ENCODE results near the gene BTRC. TPM values are rescaled to one million over a fixed set of nuclear protein-coding genes. Genes with fewer than 3 reads are reported as not detected.

Gene BTRC
- total RNA-seq, 4 donors from 2014 or later, result 14.7 to 23.0 (median 16.8) TPM

DNA sequence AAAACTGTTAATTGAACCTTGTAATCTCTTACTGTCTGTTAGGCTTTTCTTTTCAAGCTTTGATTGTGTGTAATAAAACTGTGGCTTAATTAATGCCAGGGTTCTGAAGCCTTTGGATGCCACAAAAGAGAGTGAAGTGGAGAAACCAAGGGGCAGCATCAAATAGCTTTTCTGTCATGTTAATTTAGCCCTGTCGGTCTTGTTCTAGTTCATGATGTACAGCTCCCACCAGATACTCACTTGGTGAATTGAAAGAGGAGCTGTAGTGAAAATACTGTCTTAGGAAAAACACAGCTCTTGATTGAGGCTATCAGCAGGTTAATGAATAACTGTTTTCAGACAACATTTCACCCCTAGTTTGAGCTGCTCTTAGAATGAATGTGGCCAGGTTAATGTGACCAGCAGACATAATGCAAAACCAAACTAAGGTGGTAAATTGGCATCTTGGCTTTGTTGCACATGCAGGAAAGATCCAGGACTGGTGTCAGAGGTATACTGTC, 139.9 kb downstream of the BTRC start:
- DNase-seq (ENCODE audit: low spot score in 2 of 2), result no peak
- TF ChIP-seq, protein P1, sequence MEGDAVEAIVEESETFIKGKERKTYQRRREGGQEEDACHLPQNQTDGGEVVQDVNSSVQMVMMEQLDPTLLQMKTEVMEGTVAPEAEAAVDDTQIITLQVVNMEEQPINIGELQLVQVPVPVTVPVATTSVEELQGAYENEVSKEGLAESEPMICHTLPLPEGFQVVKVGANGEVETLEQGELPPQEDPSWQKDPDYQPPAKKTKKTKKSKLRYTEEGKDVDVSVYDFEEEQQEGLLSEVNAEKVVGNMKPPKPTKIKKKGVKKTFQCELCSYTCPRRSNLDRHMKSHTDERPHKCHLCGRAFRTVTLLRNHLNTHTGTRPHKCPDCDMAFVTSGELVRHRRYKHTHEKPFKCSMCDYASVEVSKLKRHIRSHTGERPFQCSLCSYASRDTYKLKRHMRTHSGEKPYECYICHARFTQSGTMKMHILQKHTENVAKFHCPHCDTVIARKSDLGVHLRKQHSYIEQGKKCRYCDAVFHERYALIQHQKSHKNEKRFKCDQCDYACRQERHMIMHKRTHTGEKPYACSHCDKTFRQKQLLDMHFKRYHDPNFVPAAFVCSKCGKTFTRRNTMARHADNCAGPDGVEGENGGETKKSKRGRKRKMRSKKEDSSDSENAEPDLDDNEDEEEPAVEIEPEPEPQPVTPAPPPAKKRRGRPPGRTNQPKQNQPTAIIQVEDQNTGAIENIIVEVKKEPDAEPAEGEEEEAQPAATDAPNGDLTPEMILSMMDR (IDR thresholded peaks at IDR 0.05), result no peak
- no peak for TF ChIP-seq POLR2A (IDR thresholded peaks at IDR 0.05)
- WGBS, 2 donors, result 75 to 90% methylated on average over 1 of the region's 1 CpG
- intact Hi-C loops (cut with DNase I; ENCODE audit: low total_unique reads), result no loop called here
- H3K4me3 ChIP-seq (ENCODE audit: low read depth, poor library complexity, severe bottlenecking), result no peak overlapping the region

DNA sequence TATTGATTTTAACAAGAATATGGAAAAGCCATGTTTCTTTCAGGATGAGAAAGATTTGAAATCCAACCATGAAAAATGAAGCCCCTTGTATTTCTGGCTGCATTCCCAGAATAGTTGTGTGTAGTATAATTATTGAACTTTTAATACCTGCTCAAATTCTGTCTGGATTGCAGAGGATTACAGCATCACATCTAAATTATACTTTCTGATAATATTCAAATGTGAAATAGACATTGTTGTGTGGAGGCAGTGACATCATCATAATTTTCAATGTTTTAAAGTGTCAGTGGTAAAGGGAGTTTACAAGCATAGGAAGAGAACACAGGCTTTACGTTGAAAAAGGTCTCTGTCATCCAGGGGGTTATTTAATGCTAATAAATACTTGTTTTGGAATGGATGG, 140.7 kb downstream of the BTRC start:
- 92 to 97% methylated on average over 1 of the region's 1 CpG for WGBS, 2 donors

DNA sequence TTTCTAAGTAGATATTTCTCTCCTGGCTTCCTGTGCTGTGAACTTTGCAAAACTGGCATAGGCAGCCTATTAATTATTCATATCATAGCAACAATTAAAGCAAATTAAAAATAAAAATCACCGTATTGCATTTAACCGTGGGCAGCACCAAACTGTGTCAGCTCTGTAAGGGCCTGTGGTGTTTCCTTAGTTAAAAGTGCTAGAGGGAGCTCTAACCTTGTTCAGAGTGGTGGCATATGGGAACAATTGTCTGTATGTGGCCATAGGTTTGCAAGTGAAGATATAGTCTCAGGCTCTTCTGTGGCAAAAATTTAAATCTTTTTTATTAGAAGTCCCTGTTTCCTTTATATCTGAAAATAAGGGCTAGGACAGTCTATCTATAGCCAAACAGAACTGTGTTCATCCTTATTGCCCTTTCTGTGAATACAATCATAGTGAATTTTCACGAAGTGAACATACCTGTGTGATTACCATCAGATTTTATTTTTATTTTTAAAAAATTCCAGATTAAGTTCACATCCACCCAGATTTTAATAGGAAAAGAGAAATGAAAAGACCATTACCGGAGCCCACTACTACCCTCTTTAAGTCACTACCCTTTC, 141.5 kb downstream of the BTRC start:
- DNase-seq (ENCODE audit: low spot score in 2 of 2), result no peak
- 60 to 67% methylated on average over 4 of the region's 4 CpGs for WGBS, 2 donors
- H3K4me3 ChIP-seq (ENCODE audit: low read depth, poor library complexity, severe bottlenecking), result no peak overlapping the region
- TF ChIP-seq POLR2A (IDR thresholded peaks at IDR 0.05), result no peak
- TF ChIP-seq, protein P1 (IDR thresholded peaks at IDR 0.05), result no peak
- intact Hi-C loops (cut with DNase I; ENCODE audit: low total_unique reads), result no loop called here

More for the DNA sequence above, 140.7 kb downstream of the BTRC start:
- intact Hi-C loops (cut with DNase I; ENCODE audit: low total_unique reads), result no loop called here
- TF ChIP-seq, protein P1 (IDR thresholded peaks at IDR 0.05), result no peak
- no peak for TF ChIP-seq POLR2A (IDR thresholded peaks at IDR 0.05)
- H3K4me3 ChIP-seq (ENCODE audit: low read depth, poor library complexity, severe bottlenecking), result no peak overlapping the region
- DNase-seq (ENCODE audit: low spot score in 2 of 2), result no peak

DNA sequence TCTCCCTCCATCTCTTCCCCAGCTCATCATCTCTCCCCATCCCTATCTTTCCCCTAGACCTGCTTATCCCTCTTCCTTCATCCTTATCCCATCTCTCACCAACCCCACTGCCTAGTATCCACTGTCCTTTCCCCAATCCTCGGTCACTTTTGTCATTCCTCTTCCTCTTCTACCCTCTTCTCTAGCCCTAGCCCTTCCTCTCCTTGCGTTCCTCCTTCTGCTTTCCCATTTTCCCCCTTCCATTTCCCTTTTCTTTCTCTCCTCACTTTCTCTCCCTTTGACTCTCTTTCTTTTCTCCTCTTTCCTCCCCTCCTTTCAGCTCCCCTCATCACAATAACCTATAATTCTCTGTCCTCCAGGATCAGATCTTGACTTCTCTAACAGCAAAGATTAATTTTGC, 150.5 kb downstream of the BTRC start:
- no peak for DNase-seq (ENCODE audit: low spot score in 2 of 2)
- WGBS, 2 donors, result 94 to 95% methylated on average over 1 to 2 of the region's 2 CpGs
- H3K4me3 ChIP-seq (ENCODE audit: low read depth, poor library complexity, severe bottlenecking), result no peak overlapping the region
- intact Hi-C loops (cut with DNase I; ENCODE audit: low total_unique reads), result no loop called here
- no peak for TF ChIP-seq POLR2A (IDR thresholded peaks at IDR 0.05)
- TF ChIP-seq, protein P1 (IDR thresholded peaks at IDR 0.05), result no peak

DNA sequence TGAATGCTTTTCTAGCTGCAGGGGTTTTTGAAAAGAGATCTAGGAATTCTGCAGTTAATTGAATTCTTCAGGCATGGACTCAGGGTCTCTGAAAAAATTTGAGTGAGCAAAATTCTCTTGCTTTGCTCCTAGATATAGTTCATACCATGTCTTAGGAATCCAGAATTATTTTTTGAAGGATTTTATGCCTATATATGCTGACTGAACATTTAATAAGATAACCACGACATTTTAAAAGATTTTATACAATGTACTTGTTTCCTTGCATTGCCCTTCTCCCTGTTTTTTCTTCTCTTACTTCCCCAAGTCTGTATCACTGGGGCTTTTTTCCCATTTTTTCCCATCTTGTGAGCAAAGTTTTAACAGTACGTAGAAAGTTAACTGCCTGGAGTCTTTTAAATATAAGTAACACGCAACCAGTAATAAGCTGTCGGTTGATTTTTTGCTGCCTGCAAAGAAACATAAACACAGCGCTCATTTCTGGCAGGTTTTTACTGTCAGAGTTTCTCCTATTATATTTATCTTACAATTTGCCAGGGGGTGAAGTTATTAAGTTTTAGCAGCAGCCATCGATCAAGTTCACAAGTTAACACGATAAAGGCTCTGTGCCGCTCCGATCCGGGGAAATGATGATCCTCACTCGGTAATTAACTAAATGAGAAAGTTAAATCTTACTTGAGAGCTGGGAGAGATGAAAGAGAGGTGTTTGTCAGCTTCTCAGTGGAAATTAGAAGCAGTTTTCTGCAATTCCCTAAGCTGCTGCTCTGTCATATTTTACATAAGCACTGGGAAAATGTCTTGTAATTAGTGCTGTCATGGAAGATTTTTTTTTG, 153.1 kb downstream of the BTRC start:
- intact Hi-C loops (cut with DNase I; ENCODE audit: low total_unique reads), result no loop called here
- WGBS, 2 donors, result 56 to 60% methylated on average over 11 of the region's 11 CpGs
- no peak for DNase-seq (ENCODE audit: low spot score in 2 of 2)
- TF ChIP-seq POLR2A (IDR thresholded peaks at IDR 0.05), result no peak
- TF ChIP-seq, protein P1 (IDR thresholded peaks at IDR 0.05), result no peak
- H3K4me3 ChIP-seq (ENCODE audit: low read depth, poor library complexity, severe bottlenecking), result no peak overlapping the region

Data from lower leg skin (tissue), 4 donors.